NCI-H2107 treated with DMSO at 0.1 percent for 48 hours (cell line): ENCODE measurements around the gene MAB21L3.

Experiments used
- DNase-seq: peaks from one replicate; lab custom pipeline; 2025; ENCODE audit not compliant: unreplicated experiment; lab: John Stamatoyannopoulos, UW

Gene MAB21L3

GRCh38 chr1:116107371-116107770 lies 3.8 kb upstream of the MAB21L3 start:
- no peak for DNase-seq

DNA sequence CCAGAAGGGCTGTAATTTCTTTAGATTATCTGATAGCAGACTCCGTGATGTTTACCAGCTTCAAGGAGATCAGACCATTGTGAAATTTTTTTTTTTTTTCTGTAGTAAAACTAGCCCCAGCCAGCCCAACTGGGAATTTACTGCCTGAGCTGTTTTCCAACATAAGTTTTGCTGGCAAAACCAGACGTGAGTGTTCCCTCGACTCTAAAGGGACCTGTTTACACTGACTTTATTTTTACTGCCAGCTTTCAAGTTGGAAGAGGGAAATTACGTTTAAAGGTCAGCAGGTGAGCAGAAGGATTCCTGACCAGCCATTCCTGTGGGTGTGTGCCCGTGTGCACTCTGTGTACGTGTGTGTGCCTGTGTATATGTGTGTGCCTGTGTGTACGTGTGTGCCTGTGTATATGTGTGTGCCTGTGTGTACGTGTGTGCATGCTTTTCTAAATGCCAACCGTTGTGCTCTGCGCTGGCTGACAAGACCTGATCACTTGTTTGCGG lies 374 bp downstream of the MAB21L3 start:
- no peak for DNase-seq

DNA sequence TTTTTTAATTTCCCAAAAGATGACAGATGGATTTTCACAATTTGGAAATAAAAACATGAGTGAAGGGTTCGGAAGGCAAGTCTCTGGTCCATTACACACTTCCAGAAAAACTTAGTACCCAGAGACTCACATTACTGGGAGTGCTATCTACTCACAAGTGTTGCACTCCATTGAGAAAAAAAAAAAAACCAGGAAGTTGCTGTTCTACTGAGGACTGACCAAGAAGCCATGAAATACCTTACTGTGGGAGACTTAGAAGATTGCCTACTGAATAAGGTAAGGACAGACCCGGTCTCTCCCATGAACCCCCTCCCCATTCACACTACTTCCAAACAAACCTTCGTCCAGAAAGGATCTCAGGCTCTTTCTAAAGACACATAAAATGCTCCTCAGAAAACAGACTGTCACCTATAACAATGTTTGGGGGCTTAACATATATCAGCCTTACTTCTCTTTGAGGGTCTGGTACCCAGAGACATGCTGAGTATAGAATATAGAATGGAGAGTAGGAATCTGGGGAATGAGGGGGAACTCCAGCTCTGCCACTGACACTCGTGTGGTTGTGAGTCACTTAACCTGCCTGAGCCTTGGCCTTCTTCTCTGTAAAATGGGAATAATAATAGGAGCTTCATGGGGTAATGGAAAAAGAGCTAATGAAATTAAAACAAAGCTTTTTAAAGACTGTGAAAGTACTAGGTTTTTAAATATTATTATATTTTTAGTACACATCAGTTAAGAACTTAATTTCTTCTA lies 1.4 kb downstream of the MAB21L3 start:
- no peak for DNase-seq

DNA sequence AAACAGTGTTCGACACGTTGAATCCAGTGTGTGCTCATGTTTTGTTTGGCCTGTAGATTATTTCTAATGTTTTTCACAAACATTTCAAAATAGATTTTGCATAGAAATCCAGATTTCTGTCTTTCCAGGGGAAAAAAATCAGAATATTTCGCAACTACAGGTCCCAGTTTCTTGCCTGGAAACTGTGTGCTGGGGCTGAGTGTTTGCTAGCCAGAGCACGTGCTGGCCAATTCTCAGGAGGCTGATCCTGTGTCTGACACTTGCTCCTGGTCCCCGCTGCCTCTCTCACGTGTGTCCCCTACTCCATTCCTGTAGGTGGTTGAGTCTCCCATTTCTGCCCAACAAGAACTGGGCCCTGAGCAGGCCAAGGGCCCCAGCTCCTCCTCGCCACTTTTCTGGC lies 2.4 kb downstream of the MAB21L3 start:
- no peak for DNase-seq

DNA sequence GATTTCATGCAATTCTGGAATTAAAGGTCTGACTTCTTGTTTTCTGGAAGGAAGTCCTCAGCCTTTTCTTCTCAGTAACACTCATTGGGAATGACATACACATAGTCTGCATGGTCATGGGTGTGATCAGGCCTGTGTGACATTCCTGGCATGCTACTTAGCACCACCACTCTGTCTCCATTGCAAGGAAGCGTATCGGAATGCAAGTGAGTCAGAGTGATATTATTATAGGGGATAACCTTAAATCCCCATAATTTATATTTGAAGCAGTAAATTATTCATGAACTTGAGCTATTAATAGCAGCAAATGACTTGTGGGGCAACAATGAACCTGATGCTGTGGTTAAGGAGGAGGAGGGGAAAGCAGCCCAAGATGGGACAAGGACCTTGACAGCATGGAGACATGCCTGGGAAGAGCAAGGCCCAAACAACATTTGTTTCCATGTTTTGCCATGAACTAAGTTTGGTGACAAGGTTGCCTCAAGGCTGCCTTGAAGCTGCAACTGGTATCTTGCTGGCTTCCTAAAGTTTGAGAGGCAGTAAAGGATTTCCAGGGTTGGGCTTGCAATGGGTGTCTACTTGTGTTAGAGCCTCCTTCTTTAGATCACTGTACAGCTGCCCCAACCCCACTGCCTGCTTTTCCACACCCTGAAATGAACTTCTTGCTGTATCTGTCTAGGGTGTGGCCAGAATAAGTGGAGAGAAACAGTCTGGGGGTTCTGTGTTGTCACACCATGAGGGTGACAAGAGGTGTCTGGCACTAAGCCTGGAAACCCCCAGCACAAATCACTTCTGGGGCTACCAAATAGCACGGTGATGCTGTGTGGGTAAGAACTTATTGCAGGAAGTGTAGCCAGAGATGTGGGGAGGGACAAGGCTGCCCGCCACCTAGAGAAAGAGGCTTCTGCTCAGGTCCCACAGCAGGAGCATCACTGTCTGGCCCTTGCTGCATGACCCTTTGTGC lies 4.6 kb downstream of the MAB21L3 start:
- DNase-seq, result no peak

GRCh38 chr1:116118471-116118870 lies 7.3 kb downstream of the MAB21L3 start:
- DNase-seq, result no peak

- DNase-seq, result no peak
Observed at GRCh38 chr1:116119876-116120275, 8.7 kb downstream of the MAB21L3 start.

GRCh38 chr1:116122955-116123757 lies 12.0 kb downstream of the MAB21L3 start:
- no peak for DNase-seq

- no peak for DNase-seq
Observed at GRCh38 chr1:116123837-116124533, 12.8 kb downstream of the MAB21L3 start.

DNA sequence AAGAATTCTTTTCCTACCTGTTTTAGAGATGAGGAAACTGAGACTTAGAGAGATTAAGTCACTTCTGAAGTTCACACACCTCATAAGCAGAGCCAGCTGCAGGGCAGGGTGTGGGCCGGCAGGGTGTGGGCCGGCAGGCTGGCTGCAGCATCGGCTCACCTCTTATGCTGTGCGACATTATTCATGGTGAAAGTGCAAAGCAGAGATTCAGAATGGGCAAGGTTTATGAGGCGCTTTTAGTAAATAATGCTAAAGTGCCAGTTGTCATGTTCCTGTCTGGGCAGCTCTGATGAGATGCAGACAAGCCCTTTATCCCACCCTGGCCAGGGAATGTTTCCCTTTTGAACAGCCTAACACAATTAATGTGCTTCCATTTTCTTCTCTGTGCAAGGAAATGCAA lies 14.6 kb downstream of the MAB21L3 start:
- DNase-seq, result no peak

- no peak for DNase-seq
Observed at GRCh38 chr1:116126281-116126680, 15.1 kb downstream of the MAB21L3 start.

DNA sequence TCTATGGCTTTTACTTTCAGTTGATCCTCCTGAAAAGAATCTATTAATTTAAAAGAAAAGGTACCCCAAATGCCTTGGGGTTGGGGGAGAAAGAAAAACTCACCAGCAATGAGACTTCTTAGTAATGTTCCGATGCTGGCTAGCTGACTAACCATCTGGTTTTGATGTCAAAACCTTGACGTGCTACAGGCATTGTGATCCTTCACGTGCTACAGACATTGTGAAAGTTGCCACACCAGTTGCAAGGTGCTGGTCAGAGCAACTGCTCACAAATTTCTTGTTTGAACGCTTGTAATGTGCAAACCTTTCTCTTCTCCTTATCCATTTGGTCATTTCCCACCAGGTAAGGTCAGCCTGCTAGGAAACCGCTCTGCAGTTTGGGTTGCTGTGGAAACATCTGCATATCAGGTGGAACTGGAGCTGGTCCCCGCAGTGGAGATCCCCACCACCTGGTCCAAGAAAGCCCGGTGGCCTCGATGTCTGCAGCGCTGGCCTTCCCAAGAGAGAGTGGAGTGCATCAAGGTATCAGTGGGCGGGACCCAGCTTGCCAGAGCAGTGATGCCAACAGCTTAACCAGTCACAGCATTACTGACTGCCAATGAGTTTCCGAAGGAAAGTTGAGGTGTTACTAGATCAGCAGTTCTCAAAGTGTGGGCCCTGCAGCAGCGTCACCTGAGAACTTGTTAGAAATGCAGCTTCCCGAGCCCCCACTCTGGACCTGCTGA lies 16.1 kb downstream of the MAB21L3 start:
- DNase-seq, result no peak

- no peak for DNase-seq
Observed at GRCh38 chr1:116127848-116128540, 16.8 kb downstream of the MAB21L3 start.

DNA sequence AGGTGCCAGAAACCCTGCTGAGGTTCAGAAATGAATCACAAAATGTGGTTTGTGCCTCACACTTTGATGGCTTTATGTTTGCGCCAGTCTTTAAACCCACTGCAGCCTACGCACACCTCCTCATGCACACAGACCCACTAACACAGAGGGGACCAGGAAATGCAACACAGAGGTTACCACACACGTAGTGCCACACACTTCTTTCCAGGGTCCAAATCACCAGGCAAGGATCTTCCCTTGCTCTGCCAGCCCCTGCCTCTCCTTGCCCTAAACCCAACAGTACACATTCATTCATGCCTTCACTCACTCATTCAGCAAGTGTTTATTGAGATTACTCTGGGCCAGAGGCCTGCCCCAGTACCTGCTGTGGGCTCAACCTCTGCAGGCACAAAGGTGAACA lies 17.5 kb downstream of the MAB21L3 start:
- DNase-seq, result no peak

- no peak for DNase-seq
Observed at GRCh38 chr1:116129537-116129936, 18.3 kb downstream of the MAB21L3 start.

DNA sequence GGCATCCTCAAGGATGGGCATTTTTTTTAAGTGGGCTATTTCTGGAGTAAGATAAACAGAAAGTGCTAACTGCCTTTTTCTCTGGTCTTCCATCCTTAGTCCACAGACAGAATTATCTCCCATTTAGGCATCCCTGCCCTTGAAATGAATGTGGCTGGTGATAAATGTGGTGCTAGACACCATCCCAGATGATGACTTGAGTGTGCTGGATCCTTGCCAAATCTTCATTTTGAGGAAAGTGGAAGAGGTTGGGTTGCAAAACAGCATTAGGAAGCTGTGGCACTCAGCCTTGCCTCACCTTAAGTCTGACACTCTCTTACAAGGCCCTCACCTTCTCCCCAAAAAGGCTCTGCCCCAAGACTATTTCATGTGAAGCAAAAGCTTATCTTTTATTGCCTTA lies 19.2 kb downstream of the MAB21L3 start:
- DNase-seq, result no peak

GRCh38 chr1:116131170-116131569 lies 20.0 kb downstream of the MAB21L3 start:
- DNase-seq, result no peak

DNA sequence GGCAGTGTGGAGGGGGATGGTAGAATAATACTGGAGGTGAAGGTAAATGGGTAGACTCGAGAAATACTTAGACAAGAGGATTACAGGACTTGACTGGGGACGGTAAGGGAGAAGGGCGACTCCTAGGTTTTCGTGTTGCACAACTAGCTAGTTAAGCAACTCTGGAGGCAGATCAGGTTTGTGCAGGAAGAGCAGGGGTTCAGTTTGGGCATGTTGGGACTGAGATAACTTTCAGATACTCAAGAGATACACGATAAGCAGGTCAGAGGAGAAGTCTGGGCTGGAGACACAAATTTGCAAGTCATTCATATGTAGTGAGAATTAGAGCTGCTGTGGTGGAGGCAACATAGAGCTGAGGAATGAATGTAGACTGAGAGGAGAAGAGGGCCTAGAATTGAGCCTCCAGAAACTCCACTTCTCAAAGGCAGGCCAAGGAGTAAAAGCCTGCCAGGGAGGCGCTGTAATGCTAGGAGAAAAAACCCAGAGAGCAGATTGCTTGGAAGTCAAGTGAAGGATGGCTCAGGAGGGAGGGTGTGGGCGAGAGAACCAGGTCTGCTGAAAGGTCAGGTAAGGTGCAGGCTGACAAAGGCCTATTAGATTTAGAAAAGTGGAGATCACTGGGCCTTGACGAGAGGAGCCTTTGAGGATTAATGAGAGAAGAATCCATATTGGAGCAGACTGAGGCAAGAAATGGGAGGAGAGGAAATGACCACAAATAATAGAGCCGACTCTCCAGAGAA lies 20.8 kb downstream of the MAB21L3 start:
- DNase-seq, result no peak
